OCI-LY7 (cell line): ENCODE results near the gene LRRC23. TPM values are rescaled to one million over a fixed set of nuclear protein-coding genes. Genes with fewer than 3 reads are reported as not detected.
A peak's percentile ranks its signal among the peaks of the same experiment; 100 is the strongest.

Source experiments
- BruUV-seq: library from RNA; stranded (reverse); fragments of 400-500 nt; replicated peaks from 2 replicates; lab custom pipeline; 2021; lab: Mats Ljungman, UMichigan
- CTCF ChIA-PET: fragments of 300-600 bp; sonication (Branson Sonifier 250); formaldehyde crosslinking; loops from one replicate; lab custom pipeline; 2022; ENCODE audit warnings: antibody characterized with exemption; ENCODE audit not compliant: unreplicated experiment; lab: Charles Lee
- POLR2A ChIA-PET: fragments of 300-600 bp; sonication (Branson Sonifier 250); formaldehyde crosslinking; loops from one replicate; lab custom pipeline; 2022; ENCODE audit warnings: antibody characterized with exemption; lab: Charles Lee
- DNase-seq: peaks from one replicate; pipeline ENCODE4 v3.0.0-alpha.2; 2015; ENCODE audit warnings: low spot score
- H2AFZ ChIP-seq: fragments of 200-600 bp; sonication (generic), shearing (Covaris generic); 2 replicates; pipeline ENCODE4 v1.6.1; 2014; ENCODE audit warnings: mild to moderate bottlenecking, antibody characterized with exemption, low read length, moderate library complexity
- H3K27ac ChIP-seq: fragments of 200-600 bp; sonication (generic); 2 replicates; pipeline ENCODE4 v1.5.1; 2014; ENCODE audit warnings: mixed run types, low read depth, mild to moderate bottlenecking, moderate library complexity, low read length, inconsistent platforms; ENCODE audit not compliant: poor library complexity, severe bottlenecking
- H3K36me3 ChIP-seq: fragments of 200-600 bp; sonication (generic); 2 replicates; pipeline ENCODE4 v1.6.1; 2014; ENCODE audit warnings: mild to moderate bottlenecking, antibody characterized with exemption, low read length, moderate library complexity, mixed read lengths; ENCODE audit not compliant: insufficient read depth
- H3K4me1 ChIP-seq: fragments of 200-600 bp; sonication (generic); 2 replicates; pipeline ENCODE4 v1.5.1; 2014; ENCODE audit warnings: mild to moderate bottlenecking, low read length; ENCODE audit not compliant: insufficient read depth, poor library complexity, severe bottlenecking
- H3K4me2 ChIP-seq: fragments of 200-600 bp; sonication (generic); 2 replicates; pipeline ENCODE4 v1.6.1; 2014; ENCODE audit warnings: mild to moderate bottlenecking, low read length
- H3K4me3 ChIP-seq: fragments of 200-600 bp; sonication (generic); 2 replicates; pipeline ENCODE4 v1.5.1; 2014; ENCODE audit warnings: mild to moderate bottlenecking, low read depth, low read length; ENCODE audit not compliant: poor library complexity, severe bottlenecking
- H3K79me2 ChIP-seq: fragments of 200-600 bp; sonication (generic); 2 replicates; pipeline ENCODE4 v1.6.1; 2016; ENCODE audit warnings: low read depth, mild to moderate bottlenecking, low read length, moderate library complexity, mixed read lengths; ENCODE audit not compliant: insufficient read depth
- H3K9me2 ChIP-seq: fragments of 200-600 bp; sonication (generic); 2 replicates; pipeline ENCODE4 v1.6.1; 2016; ENCODE audit warnings: mild to moderate bottlenecking, low read length, mixed read lengths; ENCODE audit not compliant: insufficient read depth
- H3K9me3 ChIP-seq: fragments of 200-600 bp; sonication (generic); 2 replicates; pipeline ENCODE4 v1.6.1; 2014; ENCODE audit warnings: mild to moderate bottlenecking, mixed run types, low read length, mixed read lengths
- H4K20me1 ChIP-seq: fragments of 200-600 bp; sonication (generic); 2 replicates; pipeline ENCODE4 v1.6.1; 2014; ENCODE audit warnings: mild to moderate bottlenecking, antibody characterized with exemption, low read length, moderate library complexity, mixed read lengths; ENCODE audit not compliant: insufficient read depth
- EZH2phosphoT487 ChIP-seq: fragments of 200-600 bp; sonication (generic); IDR thresholded peaks from 2 replicates; pipeline ENCODE4 v1.6.1; 2018; ENCODE audit warnings: low read depth, borderline replicate concordance, mild to moderate bottlenecking, mixed run types, antibody characterized with exemption, low read length, moderate library complexity, mixed read lengths
- intact Hi-C: fragments of 100-400 bp; cut with micrococcal nuclease; formaldehyde crosslinking; loops from one replicate; pipeline ENCODE4 v1.10.0; 2022; ENCODE audit not compliant: unreplicated experiment
- total RNA-seq, 2 experiments: library from RNA; depleted of rRNA in 1 of 2; stranded (reverse); fragments of >200 nt in 1 of 2; shearing (Covaris generic) in 1 of 2; gene quantifications; 2 replicates each; pipeline ENCODE4 v1.2.3, GENCODE V29; 2014 to 2022
- TF ChIP-seq, protein P1 (sequence below): fragments of 200-600 bp; sonication (generic); conservative IDR thresholded peaks from 2 replicates; pipeline ENCODE4 v1.5.1; 2014; ENCODE audit warnings: mild to moderate bottlenecking, antibody characterized with exemption, low read length, moderate library complexity, mixed read lengths

The LRRC23 gene
- total RNA-seq, 2 experiments from 2014 or later: 17.7 to 19.8 TPM

DNA sequence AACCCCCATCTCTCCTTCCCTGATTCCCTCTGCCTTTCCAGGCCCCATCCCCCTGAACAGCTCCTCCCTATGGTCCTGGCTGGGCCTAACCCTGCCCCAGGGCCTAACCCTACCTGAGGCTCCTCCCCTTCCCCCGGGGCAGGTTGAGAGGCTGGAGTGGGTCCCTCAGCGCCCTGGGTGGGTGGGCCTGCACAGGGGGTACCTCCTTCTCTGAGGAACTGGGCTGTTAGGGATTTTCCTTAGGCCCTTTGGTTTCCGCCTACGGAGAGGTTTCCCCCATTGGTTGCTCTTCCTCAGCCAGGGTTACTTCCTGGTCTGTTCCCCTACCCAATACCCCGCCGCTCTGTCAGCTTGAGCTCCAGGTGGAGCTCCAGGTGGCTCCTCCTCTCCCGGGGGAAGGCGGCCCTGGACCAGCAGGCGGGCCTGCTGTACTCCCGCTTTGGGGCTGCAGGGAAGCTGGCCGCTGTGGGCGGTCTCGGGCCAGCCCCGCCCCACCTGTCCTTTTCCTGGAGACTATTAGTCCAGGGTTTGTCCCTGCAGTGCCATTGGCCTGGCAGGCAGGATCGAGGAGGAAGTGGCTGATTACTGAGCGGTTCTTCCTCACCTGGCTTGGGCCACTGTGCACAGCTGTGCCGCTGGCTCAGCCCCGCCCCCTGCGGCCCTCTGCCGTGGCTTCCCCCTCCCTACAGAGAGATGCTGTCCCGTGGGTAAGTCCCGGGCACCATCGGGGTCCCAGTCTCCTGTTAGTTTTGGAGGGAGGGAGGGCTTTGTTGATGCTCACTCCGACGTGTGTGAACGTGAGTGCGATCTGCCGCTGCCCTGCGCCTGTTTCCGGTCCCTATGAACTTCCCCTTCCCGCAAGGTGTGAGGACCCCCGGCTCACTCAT is 41.7 kb downstream of the LRRC23 start:
- H2AFZ ChIP-seq: peak overlapping the region; percentile 25; the same call in 1 of the 2 replicates
- POLR2A ChIA-PET: interaction anchor here (1.0 to 5.6 kb wide), 10 partner anchors 8 to 73 kb away, joined by 3 to 155 read pairs (median 5); partner anchors contain the start of genes LPCAT3 and SPSB2
- intact Hi-C loops: no loop called here
- H3K4me2 ChIP-seq: peak overlapping the region; percentile 89
- H3K27ac ChIP-seq: peak overlapping the region; percentile 96
- no TSS peak for BruUV-seq
- H3K9me2 ChIP-seq: no peaks in the 10 kb centered on the region
- no peaks in the 10 kb centered on the region for H3K9me3 ChIP-seq
- no peaks in the 10 kb centered on the region for H3K36me3 ChIP-seq
- H3K79me2 ChIP-seq: peaks cover 9% of the 10 kb centered on the region; the same call in 1 of the 2 replicates
- CTCF ChIA-PET: interaction anchor here (6.0 kb wide), 1 partner anchor 14 kb away, joined by 110 read pairs; no protein-coding TSS in a partner anchor
- peaks cover 63% of the 10 kb centered on the region for H3K4me1 ChIP-seq
- H3K4me3 ChIP-seq: peak overlapping the region; percentile 73
- H4K20me1 ChIP-seq: no peaks in the 10 kb centered on the region
- peak; percentile 80 for DNase-seq
- no peak for TF ChIP-seq EZH2phosphoT487
- TF ChIP-seq, protein P1, sequence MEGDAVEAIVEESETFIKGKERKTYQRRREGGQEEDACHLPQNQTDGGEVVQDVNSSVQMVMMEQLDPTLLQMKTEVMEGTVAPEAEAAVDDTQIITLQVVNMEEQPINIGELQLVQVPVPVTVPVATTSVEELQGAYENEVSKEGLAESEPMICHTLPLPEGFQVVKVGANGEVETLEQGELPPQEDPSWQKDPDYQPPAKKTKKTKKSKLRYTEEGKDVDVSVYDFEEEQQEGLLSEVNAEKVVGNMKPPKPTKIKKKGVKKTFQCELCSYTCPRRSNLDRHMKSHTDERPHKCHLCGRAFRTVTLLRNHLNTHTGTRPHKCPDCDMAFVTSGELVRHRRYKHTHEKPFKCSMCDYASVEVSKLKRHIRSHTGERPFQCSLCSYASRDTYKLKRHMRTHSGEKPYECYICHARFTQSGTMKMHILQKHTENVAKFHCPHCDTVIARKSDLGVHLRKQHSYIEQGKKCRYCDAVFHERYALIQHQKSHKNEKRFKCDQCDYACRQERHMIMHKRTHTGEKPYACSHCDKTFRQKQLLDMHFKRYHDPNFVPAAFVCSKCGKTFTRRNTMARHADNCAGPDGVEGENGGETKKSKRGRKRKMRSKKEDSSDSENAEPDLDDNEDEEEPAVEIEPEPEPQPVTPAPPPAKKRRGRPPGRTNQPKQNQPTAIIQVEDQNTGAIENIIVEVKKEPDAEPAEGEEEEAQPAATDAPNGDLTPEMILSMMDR: no peak

GRCh38 chr12:6946920-6947374 is 42.3 kb downstream of the LRRC23 start:
- Histone ChIP-seq H2AFZ (peak overlapping the region; percentile 25; the same call in 1 of the 2 replicates), H3K4me3 (peak overlapping the region; percentile 73), H3K9me2 (no peaks in the 10 kb centered on the region), H4K20me1 (no peaks in the 10 kb centered on the region), H3K4me1 (peaks cover 70% of the 10 kb centered on the region), H3K79me2 (peaks cover 9% of the 10 kb centered on the region; the same call in 1 of the 2 replicates), H3K36me3 (no peaks in the 10 kb centered on the region), H3K9me3 (no peaks in the 10 kb centered on the region), H3K27ac (peak overlapping the region; percentile 96), H3K4me2 (peak overlapping the region; percentile 89)
- ChIA-PET CTCF (interaction anchor here (1.1 to 6.0 kb wide), 2 partner anchors 13 to 66 kb away, joined by 3 to 110 read pairs; no protein-coding TSS in a partner anchor), POLR2A (interaction anchor here (0.7 to 5.6 kb wide), 8 partner anchors 8 to 71 kb away, joined by 3 to 155 read pairs (median 7); partner anchors contain the start of gene LPCAT3)
- BruUV-seq: no TSS peak
- DNase-seq: no peak
- TF ChIP-seq, protein P1: no peak
- no peak for TF ChIP-seq EZH2phosphoT487
- intact Hi-C loops: no loop called here
